GM12891 (cell line): ENCODE data around the gene CCDC102A.

Experiments
- DNase-seq: peaks from one replicate; pipeline ENCODE4 v3.0.0; 2011; ENCODE audit warnings: low spot score; ENCODE audit not compliant: insufficient read length
- FAIRE-seq: peaks from 2 replicates; lab custom pipeline; 2011; peaks lifted over from hg19 to GRCh38; lab: Jason Lieb, UNC
- PAX5 ChIP-seq: IDR thresholded peaks from 2 replicates; pipeline ENCODE4 v1.6.1; 2011; ENCODE audit warnings: low read length, moderate library complexity, mild to moderate bottlenecking; ENCODE audit not compliant: insufficient read depth, severe bottlenecking
- POLR2A ChIP-seq: IDR thresholded peaks from 2 replicates; pipeline ENCODE4 v1.6.1; 2011; ENCODE audit warnings: low read depth, low read length, control low read depth
- POLR2AphosphoS5 ChIP-seq: IDR thresholded peaks from 2 replicates; pipeline ENCODE4 v1.6.1; 2011; ENCODE audit warnings: low read depth, low read length, control low read depth
- POU2F2 ChIP-seq: IDR thresholded peaks from 2 replicates; pipeline ENCODE4 v1.6.1; 2011; ENCODE audit warnings: low read depth, mild to moderate bottlenecking, control low read depth, low read length, moderate library complexity
- SPI1 ChIP-seq: IDR thresholded peaks from 2 replicates; pipeline ENCODE4 v1.6.1; 2011; ENCODE audit warnings: low read depth, low read length, control low read depth
- TAF1 ChIP-seq: IDR thresholded peaks from 2 replicates; pipeline ENCODE4 v1.6.1; 2011; ENCODE audit warnings: low read depth, low read length, control low read depth

The CCDC102A gene

DNA sequence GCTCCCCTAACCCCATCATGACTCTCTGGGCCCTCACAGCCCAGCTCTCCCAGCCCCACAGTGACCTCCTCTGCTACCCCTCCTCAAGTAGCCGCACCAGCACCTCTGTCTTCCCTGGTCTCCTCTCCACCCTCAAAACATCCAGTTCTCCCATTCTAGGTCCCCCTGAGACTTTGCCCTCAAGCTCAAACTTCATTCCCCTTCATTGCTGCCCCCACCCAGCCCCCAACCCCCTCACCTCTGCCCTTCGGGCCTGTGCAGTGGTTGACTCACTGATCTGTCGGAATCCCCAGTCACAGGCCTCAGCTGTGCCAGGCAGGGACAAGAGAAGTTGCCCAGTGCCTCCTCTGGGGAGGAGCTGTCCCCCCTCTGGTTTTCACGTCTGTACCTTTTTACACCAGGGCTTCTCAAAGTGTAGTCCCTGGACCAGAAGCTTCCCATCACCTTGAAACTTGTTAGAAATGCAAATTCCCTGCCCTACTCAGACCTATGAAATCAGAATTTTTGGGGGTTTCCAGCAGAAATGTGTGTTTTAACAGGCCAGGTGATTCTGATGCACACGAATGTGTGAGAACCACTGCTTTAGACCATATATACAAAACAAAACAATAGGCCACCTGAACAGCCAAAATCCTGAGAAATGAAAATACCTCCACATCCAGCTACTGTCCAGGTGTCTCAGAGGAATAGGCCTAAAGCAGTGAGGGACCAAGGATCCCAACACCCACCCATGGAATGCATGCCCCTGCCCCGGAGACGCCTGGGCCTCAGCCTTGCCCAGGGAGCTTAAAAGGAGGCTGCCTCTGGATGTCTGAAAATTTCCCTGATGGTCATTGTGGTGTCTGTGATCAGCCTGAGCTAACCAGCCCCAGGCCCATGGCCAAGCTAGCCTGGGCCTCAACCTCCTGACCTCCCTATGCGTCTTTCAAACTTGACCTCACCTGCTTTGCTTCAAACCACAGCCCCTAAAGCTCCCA, 49.2 kb downstream of the CCDC102A start:
- FAIRE-seq = peak; percentile 58
- no peak for DNase-seq
- TF ChIP-seq POU2F2 (no peak), PAX5 (no peak), SPI1 (no peak), POLR2AphosphoS5 (no peak), TAF1 (no peak), POLR2A (no peak)

DNA sequence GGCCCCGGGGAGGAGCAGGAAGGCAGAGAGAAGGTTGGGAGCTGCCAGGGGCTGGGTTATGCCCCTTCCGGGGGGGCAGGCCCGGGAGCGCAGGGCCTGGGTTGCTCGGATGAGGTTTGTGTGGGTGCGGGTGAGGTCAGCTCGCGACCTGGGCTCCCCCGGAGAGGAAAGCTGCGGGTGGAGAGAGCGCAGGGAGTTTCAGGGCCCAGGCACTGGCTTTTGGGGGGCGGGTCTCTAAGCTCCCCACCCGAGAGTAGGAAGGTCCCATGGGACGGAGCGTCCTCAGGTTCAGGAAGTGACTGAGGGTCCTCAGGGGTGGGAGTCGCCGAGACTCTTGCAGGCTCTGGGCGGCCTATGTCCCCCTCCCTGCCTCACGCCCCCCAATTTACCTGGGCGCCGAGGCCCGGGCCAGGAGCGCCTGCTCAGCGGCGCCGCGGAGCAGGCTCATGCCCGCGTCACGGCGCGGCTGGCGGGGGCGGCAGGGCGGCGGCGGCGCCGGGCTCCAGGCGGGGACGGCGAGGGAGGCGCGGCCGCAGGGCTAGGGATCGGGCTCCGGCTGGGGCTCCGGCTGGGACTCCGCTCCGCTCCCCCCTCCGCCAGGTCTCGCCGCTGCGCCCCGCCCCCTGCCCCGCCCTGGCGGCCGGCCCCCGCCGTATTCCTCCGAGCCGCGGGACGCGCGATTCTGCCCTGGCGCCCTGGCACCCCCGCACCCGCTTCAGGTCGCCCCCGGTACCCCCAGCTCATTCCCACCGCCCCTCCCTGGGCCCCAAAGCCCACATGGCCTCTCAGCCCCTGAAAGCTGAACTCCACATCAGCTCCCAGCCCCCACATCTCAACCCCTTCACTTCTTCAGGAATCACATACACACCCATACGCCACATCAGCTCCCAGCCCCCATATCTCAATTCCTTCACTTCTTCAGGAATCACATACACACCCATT, 50.2 kb downstream of the CCDC102A start, which contains the start of gene DOK4:
Gene DOK4 (minus strand): TSS at position 578 of the 942 bp plus-strand sequence. CDS start 6,986 bp downstream, outside the sequence.
- peak; percentile 93 for FAIRE-seq
- no peak for TF ChIP-seq POLR2A
- no peak for TF ChIP-seq SPI1
- no peak for TF ChIP-seq PAX5
- no peak for TF ChIP-seq POLR2AphosphoS5
- TF ChIP-seq TAF1 = no peak
- TF ChIP-seq POU2F2 = no peak
- peak; percentile 97 for DNase-seq

DNA sequence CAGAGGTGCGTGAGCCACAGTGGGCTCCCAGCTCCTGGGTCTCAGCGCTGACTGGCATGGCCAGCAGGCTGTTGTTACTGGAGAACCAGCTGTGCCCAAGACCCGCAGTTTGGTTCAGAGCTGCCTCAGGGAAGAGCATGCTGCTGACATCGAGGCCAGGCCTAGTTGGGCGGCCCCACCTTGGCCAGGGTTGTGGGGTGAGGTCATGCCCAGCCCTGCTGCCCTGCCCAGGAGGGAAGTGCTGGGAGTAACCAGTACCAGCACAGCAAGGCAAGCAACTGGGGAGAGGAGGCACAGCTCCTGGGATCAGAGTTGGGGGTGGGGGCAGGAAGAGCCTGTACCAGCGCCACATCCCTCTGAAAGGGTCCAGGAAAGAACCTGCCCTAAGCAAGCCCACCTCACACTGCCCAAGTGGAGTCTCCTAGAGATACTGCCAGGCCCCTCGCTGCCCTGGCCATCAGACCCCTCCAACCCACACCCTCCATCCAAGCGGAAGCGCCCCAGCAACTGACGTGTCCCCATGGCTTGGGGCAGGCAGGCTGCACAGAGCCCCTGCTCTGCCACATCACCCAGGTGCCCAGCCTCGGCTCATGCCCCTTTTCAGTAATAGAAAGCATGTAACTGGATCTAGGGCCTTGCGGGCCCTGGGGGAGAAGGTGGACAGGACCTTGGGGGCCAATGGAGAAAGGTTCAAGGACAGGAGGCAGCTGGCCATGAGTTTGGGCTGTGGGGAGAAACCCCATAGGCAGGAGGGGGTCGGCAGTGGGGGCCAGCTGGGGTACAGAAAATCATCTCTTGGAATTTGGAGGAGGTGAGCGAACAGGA, 51.1 kb downstream of the CCDC102A start:
- TF ChIP-seq POLR2AphosphoS5 (no peak), TAF1 (no peak), SPI1 (no peak), POLR2A (no peak), PAX5 (no peak), POU2F2 (no peak)
- FAIRE-seq = no peak
- DNase-seq = no peak

DNA sequence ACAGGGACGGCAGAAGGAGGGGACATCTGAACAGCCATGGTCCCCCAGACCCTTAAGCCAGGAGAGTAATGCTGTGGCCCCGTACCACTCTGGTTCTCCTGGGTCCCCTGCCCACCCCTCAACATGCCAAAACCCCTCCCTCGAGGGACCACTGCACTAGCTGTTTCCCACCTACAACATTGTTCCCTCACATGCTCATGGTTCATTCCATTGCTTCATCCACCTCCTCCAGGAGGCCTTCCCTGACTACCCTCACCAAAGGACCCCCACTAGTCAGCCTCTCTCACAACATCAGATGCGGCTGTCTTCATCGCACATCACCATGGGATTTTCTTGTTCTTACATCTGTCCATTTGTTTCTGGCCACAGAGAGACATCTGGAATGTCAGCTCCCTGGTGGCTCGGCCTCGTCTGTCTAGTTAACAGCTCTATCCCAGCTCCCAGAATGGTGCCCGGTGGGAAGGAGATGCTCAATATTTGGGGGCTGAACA, 51.8 kb downstream of the CCDC102A start:
- no peak for FAIRE-seq
- TF ChIP-seq PAX5 (no peak), POLR2A (no peak), TAF1 (no peak), SPI1 (no peak), POLR2AphosphoS5 (no peak), POU2F2 (no peak)

DNA sequence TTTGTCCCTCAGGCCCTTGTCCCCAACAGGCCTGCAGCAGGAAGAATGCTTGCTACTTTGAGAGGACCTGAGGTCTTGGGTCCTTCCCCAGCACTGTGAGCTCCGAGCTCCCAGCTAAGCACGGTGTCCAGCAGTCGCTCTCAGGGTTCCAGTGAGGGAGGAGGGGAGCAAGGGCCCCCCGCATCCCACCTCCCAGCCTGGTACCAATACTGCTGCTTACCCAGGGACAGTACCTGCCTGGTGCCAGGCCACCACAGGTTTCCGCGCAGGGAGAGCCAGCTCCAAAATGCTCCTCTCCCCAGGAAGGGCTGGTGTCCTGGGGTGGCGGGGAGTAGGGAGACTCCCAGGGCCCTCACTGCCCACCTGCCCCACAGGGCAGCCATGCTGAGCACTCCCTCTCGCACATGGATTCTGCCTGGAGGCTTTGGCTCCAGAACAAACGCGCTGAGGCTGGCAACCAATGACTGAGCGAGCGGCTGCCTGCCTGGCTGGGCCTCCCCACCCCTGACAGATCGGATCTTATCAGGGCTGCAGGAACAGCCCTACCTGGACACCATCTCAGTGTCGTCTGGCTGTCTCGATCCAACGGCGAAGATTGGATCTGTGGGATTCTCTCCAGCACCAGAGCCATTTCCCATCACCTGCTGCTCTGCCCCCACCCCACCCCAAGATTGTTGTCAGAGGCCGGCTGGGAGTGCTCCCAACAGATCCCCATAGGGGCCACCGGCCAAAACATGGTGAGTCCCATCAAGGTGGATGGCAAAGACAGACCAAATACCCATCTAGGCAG, 52.5 kb downstream of the CCDC102A start:
- no peak for TF ChIP-seq SPI1
- no peak for TF ChIP-seq PAX5
- TF ChIP-seq POLR2AphosphoS5 = no peak
- TF ChIP-seq TAF1 = no peak
- no peak for TF ChIP-seq POU2F2
- TF ChIP-seq POLR2A = no peak
- no peak for DNase-seq
- FAIRE-seq = no peak

More for the DNA sequence above, 51.8 kb downstream of the CCDC102A start:
- DNase-seq = no peak

DNA sequence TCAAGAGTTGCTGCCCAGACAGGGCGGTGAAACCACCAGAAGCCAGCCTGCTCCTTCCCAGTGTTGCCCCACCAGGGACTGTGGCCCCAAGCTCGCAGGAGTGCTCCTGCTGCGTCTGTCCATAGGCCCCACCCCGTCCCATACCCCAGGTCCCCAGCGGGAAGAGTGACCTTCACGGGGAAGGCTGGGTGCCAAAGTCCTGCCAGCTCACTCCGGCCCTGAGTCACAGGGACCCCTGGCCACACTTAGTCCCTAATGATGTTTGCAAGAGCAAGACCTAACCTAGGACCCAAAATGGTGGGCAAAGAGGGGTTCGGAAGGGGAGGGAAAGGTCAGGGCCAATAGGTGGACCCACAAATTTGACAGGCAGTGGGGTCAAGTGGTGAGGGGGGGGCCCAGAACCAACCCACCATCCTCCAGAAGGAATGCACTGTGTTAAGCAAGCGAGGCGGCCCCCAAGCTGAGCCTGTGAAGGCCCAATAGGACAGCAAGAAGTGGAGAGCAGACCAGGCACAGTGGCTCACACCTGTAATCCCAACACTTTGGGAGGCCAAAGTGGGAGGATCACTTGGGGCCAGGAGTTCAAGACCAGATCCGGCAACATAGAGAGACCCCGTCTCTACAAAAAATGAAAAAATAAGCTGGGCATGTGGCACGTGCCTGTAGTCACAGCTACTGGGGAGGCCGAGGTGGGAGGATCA, 53.4 kb downstream of the CCDC102A start:
- TF ChIP-seq POLR2AphosphoS5 = no peak
- DNase-seq (no peak), FAIRE-seq (no peak)

DNA sequence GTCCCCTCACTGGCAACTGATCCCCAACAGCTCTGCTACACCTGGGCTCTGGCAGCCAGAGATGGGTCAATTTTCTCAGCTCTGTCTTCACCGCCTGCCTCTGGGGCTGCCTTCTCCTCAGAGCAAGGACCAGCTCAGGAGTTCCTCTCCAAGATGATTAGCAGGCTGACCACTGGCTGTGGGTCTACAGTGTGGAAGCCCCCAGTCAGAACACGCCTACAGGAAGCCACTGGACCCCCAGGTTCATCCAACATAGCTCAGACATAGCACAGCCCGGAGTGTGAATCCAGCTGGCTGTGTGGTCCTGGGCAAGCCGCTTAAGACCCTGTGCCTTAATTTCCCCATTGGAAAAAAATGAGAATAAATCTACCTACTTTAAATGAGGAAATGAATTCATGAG, 55.0 kb downstream of the CCDC102A start:
- TF ChIP-seq TAF1 (no peak), POU2F2 (no peak), SPI1 (no peak), POLR2A (no peak), PAX5 (no peak), POLR2AphosphoS5 (no peak)
- DNase-seq (no peak), FAIRE-seq (no peak)
